Mucosa of gallbladder (tissue), 1 donor: ENCODE results near the gene C2CD2. TPM values are rescaled to one million over a fixed set of nuclear protein-coding genes. Genes with fewer than 3 reads are reported as not detected.

Experiments
- DNase-seq: peaks from one replicate; pipeline ENCODE4 v3.0.0-alpha.2; 2020; ENCODE audit warnings: low spot score
- total RNA-seq: library from RNA; stranded (reverse); gene quantifications from one replicate; pipeline ENCODE4 v1.2.1, GENCODE V29; 2021
- donor health status: DM: no; HTN: no; CAD: no.

C2CD2 gene
- total RNA-seq, 1 donor from 2014 or later = 30.8 TPM

GRCh38 chr21:41932576-41933312 is 21.1 kb downstream of the C2CD2 start:
- no peak for DNase-seq

GRCh38 chr21:41932191-41932575 is 21.6 kb downstream of the C2CD2 start:
- no peak for DNase-seq

- DNase-seq = no peak
These were observed 22.8 kb downstream of the C2CD2 start for GRCh38 chr21:41931041-41931451.

- DNase-seq = no peak
These were observed 24.6 kb downstream of the C2CD2 start for GRCh38 chr21:41929248-41929647.

GRCh38 chr21:41928621-41929220 is 25.1 kb downstream of the C2CD2 start:
- no peak for DNase-seq

- no peak for DNase-seq
These were observed 25.9 kb downstream of the C2CD2 start for GRCh38 chr21:41927727-41928409.

GRCh38 chr21:41926807-41927171 is 27.0 kb downstream of the C2CD2 start:
- no peak for DNase-seq

- peak; percentile 32 for DNase-seq
These were observed 27.6 kb downstream of the C2CD2 start for GRCh38 chr21:41926117-41926806.

GRCh38 chr21:41925767-41926116 is 28.1 kb downstream of the C2CD2 start:
- DNase-seq = no peak

- DNase-seq = no peak
These were observed 29.5 kb downstream of the C2CD2 start for GRCh38 chr21:41924368-41924754.

- DNase-seq = no peak
These were observed 30.0 kb downstream of the C2CD2 start for GRCh38 chr21:41923631-41924367.

- DNase-seq = no peak
These were observed 30.6 kb downstream of the C2CD2 start for GRCh38 chr21:41923186-41923585.

GRCh38 chr21:41921021-41921420 is 32.8 kb downstream of the C2CD2 start:
- DNase-seq = no peak

GRCh38 chr21:41920476-41920875 is 33.3 kb downstream of the C2CD2 start:
- no peak for DNase-seq

GRCh38 chr21:41919666-41920398 is 34.0 kb downstream of the C2CD2 start:
- no peak for DNase-seq

GRCh38 chr21:41918561-41919358 is 35.1 kb downstream of the C2CD2 start:
- no peak for DNase-seq

- no peak for DNase-seq
These were observed 36.3 kb downstream of the C2CD2 start for GRCh38 chr21:41917531-41917930.

- no peak for DNase-seq
These were observed 36.9 kb downstream of the C2CD2 start for GRCh38 chr21:41916888-41917433.

- no peak for DNase-seq
These were observed 38.9 kb downstream of the C2CD2 start for GRCh38 chr21:41914965-41915364.

- DNase-seq = no peak
These were observed 39.5 kb downstream of the C2CD2 start for GRCh38 chr21:41914358-41914757.
